OCI-M2 (cell line): ENCODE measurements around the gene SKOR2.
"Not testable (repeated sequence)": the region's sequence is repeated elsewhere in the genome, so short reads cannot be mapped to it uniquely, and the experiment has no call there.

Experiments
- DNase-seq: peaks from one replicate; lab custom pipeline; 2025; ENCODE audit not compliant: unreplicated experiment; lab: John Stamatoyannopoulos, UW

The SKOR2 gene

GRCh38 chr18:47204908-47205522, 46.4 kb downstream of the SKOR2 start:
- DNase-seq = no peak

- DNase-seq = no peak
Observed at GRCh38 chr18:47203626-47204464, 47.6 kb downstream of the SKOR2 start.

GRCh38 chr18:47195961-47196360, 55.5 kb downstream of the SKOR2 start:
- DNase-seq = not testable (repeated sequence)

GRCh38 chr18:47191961-47192360, 59.5 kb downstream of the SKOR2 start:
- DNase-seq = no peak

GRCh38 chr18:47187721-47188120, 63.7 kb downstream of the SKOR2 start:
- DNase-seq = no peak

GRCh38 chr18:47184419-47185050, 66.9 kb downstream of the SKOR2 start:
- no peak for DNase-seq

- DNase-seq = not testable (repeated sequence)
Observed at GRCh38 chr18:47182156-47182555, 69.3 kb downstream of the SKOR2 start.

- DNase-seq = no peak
Observed at GRCh38 chr18:47180765-47181164, 70.7 kb downstream of the SKOR2 start.

GRCh38 chr18:47179520-47179919, 71.9 kb downstream of the SKOR2 start:
- DNase-seq = no peak

GRCh38 chr18:47175898-47176575, 75.4 kb downstream of the SKOR2 start, which contains the start of gene IER3IP1:
Gene IER3IP1 (minus strand): TSS chr18:47176364. CDS start chr18:47176277, 87 bp downstream.
- DNase-seq = no peak

- no peak for DNase-seq
Observed at GRCh38 chr18:47175283-47175897, 76.1 kb downstream of the SKOR2 start.

GRCh38 chr18:47174545-47175116, 76.8 kb downstream of the SKOR2 start:
- DNase-seq = no peak

GRCh38 chr18:47172476-47172875, 79.0 kb downstream of the SKOR2 start:
- DNase-seq = no peak

GRCh38 chr18:47168913-47169312, 82.5 kb downstream of the SKOR2 start:
- DNase-seq = no peak

- no peak for DNase-seq
Observed at GRCh38 chr18:47168509-47168908, 83.0 kb downstream of the SKOR2 start.

- DNase-seq = no peak
Observed at GRCh38 chr18:47166294-47166693, 85.2 kb downstream of the SKOR2 start.

GRCh38 chr18:47163241-47163640, 88.2 kb downstream of the SKOR2 start:
- no peak for DNase-seq

- no peak for DNase-seq
Observed at GRCh38 chr18:47160256-47160655, 91.2 kb downstream of the SKOR2 start.

GRCh38 chr18:47158404-47158803, 93.1 kb downstream of the SKOR2 start:
- DNase-seq = not testable (repeated sequence)
